ENCODE measurements around the gene TLCD4.

Gene TLCD4

DNA sequence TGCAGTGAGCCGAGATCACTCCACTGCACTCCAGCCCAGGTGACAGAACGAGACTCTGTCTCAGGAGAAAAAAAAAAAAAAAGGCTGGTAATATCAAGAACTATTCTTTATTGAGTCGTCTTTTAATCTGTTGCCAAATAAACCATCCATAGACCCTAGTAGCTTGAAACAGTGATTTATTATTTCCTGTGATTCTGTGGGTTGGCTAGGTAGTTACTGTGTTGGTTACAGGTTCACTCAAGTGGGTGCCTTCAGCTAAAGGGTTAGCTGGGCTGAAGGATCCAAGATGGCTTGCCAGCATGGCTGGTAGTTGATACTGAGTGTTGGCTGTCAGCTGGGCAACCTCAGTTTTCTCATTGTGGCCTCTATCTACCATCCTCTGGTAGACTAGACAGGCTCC is 9.2 kb downstream of the TLCD4 start:
- TF ChIP-seq, protein P1, sequence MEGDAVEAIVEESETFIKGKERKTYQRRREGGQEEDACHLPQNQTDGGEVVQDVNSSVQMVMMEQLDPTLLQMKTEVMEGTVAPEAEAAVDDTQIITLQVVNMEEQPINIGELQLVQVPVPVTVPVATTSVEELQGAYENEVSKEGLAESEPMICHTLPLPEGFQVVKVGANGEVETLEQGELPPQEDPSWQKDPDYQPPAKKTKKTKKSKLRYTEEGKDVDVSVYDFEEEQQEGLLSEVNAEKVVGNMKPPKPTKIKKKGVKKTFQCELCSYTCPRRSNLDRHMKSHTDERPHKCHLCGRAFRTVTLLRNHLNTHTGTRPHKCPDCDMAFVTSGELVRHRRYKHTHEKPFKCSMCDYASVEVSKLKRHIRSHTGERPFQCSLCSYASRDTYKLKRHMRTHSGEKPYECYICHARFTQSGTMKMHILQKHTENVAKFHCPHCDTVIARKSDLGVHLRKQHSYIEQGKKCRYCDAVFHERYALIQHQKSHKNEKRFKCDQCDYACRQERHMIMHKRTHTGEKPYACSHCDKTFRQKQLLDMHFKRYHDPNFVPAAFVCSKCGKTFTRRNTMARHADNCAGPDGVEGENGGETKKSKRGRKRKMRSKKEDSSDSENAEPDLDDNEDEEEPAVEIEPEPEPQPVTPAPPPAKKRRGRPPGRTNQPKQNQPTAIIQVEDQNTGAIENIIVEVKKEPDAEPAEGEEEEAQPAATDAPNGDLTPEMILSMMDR (IDR thresholded peaks at IDR 0.05; ENCODE audit: low read depth, low read length), result no peak
- no peak overlapping the region for H3K4me3 ChIP-seq (ENCODE audit: low read depth, low read length)

DNA sequence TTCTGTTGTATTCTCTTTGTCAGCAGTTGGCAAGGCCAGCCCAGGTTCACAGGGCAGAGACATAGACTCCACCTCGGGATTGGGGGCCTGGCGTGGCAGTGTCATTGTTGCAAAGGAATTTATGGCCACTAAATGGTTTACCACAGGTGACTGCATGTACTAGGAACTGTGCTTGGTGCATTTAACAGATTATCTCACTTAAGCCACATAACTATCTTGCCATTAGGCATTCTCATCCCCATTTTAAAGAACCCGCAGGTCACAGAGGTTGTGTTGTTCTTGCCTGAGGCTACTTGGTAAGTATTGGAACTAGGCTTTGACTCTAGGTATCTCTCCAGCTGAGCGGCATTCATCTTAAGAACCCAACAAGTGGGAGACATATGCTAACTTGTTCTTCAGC is 9.7 kb downstream of the TLCD4 start:
- no peak overlapping the region for H3K4me3 ChIP-seq (ENCODE audit: low read depth, low read length)
- TF ChIP-seq, protein P1 (IDR thresholded peaks at IDR 0.05; ENCODE audit: low read depth, low read length), result no peak

DNA sequence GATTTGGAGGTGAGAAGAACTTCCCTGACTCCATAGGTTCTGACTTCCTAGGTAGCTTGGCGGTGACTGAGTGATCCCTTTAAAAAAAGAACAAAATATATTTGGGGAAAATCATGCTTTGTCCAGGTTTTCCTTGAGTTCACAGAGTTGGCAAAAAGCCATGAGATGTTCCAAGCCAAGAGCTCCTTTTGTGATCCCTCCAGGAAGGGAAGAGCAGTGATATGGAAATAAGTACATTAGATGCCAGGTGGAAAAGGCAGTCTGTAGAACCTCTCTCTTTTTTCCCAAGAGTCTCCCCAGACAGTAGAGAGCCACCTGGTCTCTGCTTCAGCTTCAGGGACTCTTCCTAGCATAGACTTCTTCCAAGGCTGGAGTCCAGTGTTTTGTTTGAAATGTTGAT is 10.2 kb downstream of the TLCD4 start:
- H3K4me3 ChIP-seq (ENCODE audit: low read depth, low read length), result no peak overlapping the region
- TF ChIP-seq, protein P1 (IDR thresholded peaks at IDR 0.05; ENCODE audit: low read depth, low read length), result no peak

DNA sequence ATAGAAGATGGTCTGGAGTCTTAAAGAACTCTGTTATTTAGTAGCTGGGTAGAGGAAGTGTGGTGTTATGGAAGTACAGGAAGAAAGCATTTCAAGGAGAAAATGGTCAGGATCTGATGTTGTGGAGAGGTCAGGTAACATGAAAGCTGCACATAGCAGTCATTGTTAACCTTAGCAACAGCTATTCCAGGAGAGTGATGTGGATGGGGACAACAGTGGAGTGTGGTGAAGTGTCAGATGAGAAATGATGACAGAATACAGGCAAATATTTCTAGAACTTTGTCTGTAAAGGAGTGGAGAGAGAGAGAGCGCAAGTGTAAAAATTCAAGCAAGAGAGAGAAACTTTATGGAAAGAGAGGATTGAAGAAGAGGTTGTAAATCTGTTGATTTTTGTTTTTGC is 15.6 kb downstream of the TLCD4 start:
- TF ChIP-seq, protein P1 (IDR thresholded peaks at IDR 0.05; ENCODE audit: low read depth, low read length), result no peak
- no peak overlapping the region for H3K4me3 ChIP-seq (ENCODE audit: low read depth, low read length)

DNA sequence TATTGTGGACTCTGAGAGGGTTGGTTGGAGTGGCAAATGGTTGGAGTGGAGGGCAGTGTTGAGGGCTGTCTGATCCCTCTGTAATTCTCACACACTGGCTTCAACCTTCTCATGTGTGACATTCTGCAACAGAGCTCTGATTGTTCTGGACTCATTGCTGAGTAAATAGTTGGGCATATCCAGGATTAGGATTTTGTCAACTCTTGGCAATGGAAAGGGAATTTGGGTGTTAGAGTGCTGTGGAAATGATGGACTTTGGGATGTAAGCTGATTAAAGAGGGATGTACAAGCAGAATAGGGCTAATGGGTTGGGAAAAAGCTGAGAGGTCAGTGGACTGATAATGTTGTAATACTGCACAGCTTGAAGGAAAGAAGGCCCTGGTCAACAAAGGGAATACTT is 16.5 kb downstream of the TLCD4 start:
- H3K4me3 ChIP-seq (ENCODE audit: low read depth, low read length), result no peak overlapping the region
- TF ChIP-seq, protein P1 (IDR thresholded peaks at IDR 0.05; ENCODE audit: low read depth, low read length), result no peak

DNA sequence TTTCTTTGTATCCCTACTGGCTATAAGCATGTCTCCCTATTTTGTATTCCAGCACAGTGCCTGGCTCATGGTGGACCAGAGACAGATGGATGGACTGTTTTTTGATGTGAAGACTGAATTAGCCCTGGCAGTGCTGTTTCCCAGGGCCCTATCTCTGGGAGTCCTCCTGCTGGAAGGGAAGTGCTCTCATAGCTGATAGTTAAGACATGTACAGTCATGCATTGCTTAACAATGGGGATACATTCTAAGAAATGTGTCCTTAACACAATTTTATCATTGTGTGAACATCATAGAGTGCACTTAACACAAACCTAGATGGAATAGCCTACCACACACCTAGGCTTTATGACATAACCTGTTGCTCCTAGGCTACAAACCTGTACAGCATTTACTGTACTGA is 21.1 kb downstream of the TLCD4 start:
- no peak overlapping the region for H3K4me3 ChIP-seq (ENCODE audit: low read depth, low read length)
- TF ChIP-seq, protein P1 (IDR thresholded peaks at IDR 0.05; ENCODE audit: low read depth, low read length), result no peak

DNA sequence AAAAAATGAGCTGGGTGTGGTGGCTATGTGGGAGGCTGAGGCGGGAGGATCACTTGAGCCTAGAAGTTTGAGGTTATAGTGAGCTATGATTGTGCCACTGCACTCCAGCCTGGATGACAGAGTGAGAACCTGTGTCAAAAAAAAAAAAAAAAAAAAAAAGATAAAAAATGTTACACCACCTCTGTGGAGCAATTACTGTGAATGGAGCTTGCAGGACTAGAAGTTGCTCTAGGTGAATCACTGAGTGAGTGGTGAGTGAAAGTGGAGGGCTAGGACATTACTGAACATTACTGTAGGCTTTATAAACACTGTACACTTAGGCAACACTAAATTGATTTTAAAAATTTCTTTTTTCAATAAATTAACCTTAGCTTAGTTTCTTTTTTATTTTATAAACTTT is 21.9 kb downstream of the TLCD4 start:
- H3K4me3 ChIP-seq (ENCODE audit: low read depth, low read length), result no peak overlapping the region
- TF ChIP-seq, protein P1 (IDR thresholded peaks at IDR 0.05; ENCODE audit: low read depth, low read length), result no peak
